GM21528 (cell line): ENCODE data around the gene CHRFAM7A.
"Not testable (repeated sequence)": the region's sequence is repeated elsewhere in the genome, so short reads cannot be mapped to it uniquely, and the experiment has no call there.

Experiments
- ATAC-seq: cut with Tn5 transposase; IDR thresholded peaks from one replicate; pipeline ENCODE4 v1.9.1; 2021; ENCODE audit warnings: mild to moderate bottlenecking, moderate library complexity; ENCODE audit not compliant: unreplicated experiment, low FRiP score

The CHRFAM7A gene

DNA sequence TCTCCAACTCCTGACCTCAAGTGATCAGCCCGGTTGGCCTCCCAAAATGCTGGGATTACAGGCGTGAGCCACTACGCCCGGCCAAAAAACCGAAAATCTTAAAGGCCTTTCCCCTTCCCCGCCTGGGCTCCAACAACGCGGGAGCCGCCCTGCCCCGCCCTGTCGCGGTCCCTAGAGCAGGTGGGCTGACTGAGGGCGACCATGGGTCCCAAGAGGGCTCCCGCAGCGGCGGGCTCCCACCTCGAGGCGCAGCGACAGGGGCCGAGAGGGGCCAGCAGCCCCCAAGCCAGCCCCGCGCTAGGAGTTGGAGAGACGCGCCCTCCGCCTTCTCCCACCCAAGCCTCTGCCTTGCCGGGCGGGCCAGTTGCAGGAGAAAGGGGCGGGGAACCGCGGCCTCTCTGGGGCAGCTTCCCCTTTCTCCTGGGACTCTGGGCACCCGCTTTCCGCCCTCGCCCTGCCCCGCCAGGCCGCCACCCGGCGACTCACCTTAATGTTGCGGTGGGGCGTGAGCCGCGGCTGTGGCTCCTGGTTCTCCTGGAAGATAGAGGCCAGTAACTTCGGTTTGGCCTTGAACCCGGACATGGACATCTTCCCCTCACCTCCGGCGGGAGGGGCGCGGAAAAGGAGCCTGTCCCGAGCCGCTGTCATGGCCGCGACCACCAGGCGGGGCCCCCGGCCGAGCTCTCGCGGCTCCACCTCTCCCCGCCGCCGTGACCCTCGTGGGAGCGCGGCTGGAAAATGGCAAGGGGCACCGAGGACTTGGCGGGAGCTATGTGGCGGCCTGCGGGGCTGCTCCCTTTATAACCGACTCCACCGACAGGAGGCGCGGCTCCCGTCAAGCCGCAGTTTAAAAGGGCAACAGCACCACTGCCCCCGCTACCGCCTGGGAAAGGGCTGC, at the start of gene CHRFAM7A:
CHRFAM7A (minus strand) TSS at position 775 of the 898 bp plus-strand sequence. CDS start 10,189 bp downstream, outside the sequence.
- not testable (repeated sequence) for ATAC-seq

DNA sequence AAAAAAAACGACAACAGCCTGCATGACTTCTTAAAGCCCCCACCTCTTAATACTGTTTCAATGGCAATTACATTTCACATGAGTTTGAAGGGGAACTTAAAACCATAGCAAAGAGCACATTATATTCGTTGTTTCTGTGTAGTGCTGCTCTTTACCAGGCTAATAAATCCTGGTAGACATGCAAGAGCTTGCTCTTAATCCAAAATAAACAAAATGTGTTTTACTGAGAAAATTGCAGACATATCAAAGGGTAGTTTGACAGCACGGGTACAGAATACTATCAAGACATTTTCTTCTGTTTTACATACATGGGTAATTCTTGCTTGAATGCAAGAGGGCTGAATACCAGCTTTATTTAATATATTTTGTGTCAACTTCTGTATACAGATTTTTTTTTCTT, 45.0 kb upstream of the CHRFAM7A start:
- ATAC-seq: not testable (repeated sequence)

DNA sequence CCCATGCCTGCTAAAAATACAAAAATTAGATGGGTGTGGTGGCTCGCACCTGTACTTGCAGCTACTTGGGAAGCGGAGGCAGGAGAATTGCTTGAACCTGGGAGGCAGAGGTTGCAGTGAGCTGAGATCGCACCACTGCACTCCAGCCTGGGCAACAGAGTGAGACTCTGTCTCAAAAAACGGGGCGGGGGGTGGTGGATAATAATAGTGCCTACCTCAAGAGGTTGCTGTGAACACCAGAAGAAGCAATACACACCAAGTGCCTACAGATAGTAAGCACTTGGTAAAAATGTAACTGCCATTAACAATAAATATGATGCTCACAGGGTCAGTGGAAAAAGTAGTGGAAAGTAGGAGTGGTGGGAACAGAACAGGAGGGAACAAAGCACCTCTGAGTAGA, 42.5 kb upstream of the CHRFAM7A start:
- ATAC-seq: not testable (repeated sequence)

GRCh38 chr15:30420723-30421122, 27.4 kb upstream of the CHRFAM7A start:
- ATAC-seq: not testable (repeated sequence)

DNA sequence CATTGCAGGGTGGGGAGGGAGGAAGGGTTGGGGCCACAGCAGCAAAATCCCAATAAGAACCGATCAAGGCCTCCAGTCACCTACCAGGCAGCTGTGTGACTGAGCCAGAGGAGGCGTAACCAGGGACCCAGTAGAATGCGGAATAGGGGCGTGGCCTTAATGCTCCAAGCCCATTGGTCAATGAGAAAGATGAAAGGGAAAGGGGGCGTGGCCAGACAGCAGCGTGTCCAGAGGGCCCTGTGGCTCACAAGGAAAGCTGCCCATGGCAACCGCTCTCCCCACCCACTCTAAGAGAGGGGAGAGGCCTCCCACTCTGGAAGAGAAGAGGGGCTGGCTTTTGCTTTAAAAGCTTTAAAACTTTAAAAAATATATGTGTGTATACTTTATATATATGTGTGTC, 20.8 kb upstream of the CHRFAM7A start, which contains the start of gene GOLGA8R:
GOLGA8R (minus strand) TSS at position 101 of the 400 bp plus-strand sequence; CDS start at position 3, 98 bp downstream.
- ATAC-seq: not testable (repeated sequence)

DNA sequence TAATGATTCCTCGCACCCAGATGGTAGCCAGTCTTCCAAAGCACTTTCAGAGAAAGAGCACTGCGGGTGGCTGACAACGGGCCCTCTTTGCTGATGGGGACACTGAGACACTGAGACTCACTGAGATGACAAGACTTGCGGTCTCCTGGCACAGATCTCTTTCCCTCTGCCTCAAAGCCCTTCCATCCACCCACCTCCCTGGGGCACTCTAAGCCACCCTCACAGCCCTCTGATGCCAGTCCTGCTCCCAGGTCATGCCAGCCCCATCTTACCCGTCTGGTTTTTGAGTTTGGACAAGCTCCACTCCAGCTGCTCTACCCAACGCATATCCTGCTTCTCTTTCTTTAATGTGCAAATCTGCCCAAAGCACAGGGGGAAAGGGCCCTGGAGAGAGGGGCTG, 14.3 kb upstream of the CHRFAM7A start:
- not testable (repeated sequence) for ATAC-seq

DNA sequence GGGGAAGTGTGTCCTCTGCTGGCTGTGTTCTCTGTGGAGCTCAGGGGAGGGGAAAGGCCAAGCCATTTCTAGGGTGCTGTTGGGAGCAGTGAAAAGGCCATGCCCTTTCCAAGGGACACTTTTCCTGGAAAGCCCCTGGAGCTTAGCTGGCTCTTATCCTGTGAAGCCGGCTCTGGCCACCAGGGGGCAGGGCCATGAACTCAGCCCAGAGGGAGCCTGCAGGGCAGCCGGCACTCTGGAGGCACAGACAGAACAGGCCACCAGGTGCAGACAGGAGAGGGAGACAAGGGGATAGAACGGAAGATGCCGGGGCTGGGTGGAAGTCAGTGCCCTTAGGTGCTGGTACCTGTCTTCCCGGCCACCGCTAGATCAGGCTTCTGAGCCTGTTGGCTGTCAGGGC, 5.6 kb upstream of the CHRFAM7A start:
- not testable (repeated sequence) for ATAC-seq

DNA sequence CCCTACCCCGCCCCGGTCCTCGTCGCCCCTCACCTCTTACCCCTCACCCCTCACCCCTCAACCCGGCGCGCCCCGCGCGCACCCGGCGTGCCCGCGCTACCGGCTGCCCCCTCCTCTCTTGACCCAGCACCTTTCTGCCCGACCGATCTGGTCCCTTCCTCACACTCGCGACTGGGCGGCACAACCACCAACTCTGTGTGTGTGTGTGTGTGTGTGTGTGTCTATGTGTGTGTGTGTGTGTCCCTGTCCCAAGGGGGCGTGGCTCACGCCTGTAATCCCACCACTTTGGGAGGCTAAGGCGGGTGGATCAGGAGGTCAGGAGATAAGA, 288 bp upstream of the CHRFAM7A start:
- ATAC-seq: not testable (repeated sequence)

DNA sequence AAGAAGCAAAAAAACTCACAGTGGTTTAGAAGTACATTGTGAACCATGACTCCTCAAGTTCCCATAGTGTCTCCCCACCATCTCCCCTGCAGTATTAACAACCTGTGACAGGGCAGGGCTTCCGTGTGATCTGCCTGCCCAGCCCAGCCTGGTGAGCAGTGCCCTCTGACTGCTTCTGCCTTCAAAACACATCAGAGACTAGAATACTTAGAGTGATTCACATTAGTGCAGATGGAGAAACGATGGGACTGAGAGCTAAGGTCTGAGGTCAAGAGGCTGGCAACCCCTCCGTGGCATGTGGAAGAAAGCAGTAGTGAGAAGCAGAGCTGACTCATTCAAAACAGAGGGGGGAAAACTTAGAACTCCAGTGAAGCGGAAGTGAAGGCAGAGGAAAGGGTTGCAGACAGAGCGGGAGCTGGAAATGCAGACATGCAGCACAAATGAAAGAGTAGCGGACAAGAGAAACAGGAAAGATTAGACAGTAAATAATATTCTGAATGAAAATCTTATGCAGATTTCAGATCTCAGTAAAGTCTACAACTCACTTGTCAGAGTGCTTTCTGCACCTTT, 6.9 kb downstream of the CHRFAM7A start:
- ATAC-seq: not testable (repeated sequence)

- not testable (repeated sequence) for ATAC-seq
Observed at GRCh38 chr15:30377082-30377413, 16.3 kb downstream of the CHRFAM7A start.

DNA sequence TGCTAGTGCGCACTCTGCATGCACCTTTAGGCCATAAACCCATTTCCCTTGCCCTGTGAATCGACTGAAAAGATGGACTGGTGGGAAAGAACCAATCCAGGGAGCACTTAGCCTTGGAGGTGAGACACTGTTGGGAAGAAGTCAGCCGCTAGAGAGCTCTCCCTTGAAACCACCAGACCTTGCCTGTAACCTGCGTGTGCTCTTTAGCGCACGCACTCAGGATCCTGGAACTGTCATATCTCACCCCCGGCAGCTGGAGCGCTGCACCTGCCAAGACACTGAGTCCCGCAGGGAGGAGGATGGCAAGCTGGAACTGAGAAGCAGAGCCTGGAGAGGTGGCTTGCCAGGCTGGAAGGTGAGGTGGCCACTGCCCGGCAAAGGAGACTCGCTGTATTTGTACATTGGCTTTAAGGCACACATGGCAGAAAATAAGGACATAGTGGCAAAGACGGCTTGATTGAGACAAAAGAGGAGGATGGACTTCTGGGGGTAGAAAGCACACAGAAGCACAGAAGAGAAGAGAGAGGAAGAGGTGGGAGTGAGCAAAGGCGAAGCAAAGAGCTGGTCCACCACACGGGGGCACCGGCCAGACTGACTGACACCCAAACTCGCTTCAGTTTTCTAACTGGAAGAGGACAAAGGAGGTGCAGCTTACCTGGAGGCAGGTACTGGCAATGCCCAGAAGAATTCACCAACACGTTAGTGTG, 16.8 kb downstream of the CHRFAM7A start:
- not testable (repeated sequence) for ATAC-seq

DNA sequence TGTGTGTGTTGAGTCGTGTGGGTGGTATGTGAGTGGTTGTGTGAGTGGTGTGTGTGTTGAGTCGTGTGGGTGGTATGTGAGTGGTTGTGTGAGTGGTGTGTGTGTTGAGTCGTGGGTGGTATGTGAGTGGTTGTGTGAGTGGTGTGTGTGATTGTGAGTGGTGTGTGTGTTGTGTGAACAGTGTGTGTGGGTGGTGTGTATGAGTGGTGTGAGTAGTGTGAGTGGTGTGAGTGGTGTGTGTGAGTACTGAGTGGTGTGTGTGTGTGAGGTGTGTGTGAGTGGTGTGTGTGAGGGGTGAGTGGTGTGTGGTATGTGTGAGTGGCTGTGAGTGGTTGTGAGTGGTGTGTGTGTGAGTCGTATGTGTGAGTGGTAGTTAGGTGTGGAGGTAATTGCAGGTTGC, 17.5 kb downstream of the CHRFAM7A start:
- ATAC-seq: not testable (repeated sequence)

DNA sequence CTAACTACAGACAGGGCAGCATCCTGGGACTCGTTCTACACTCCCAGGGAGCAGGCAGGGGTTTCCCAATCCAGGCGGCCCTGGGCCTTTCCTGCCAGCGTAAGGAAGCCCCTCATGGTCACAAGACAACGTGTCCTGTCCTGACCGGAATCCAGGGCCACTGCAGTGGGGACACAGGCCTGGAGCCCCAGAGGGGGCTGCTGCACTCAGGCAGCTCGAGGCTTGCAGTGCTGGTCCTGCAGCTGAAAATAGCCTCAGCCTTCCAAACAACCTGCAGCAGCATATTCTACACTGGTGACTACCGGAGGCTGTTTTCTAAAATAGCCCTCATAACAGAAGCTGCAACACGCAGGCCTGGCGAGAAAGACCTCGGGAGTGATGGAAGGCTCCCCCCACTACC, 18.5 kb downstream of the CHRFAM7A start:
- ATAC-seq: not testable (repeated sequence)

DNA sequence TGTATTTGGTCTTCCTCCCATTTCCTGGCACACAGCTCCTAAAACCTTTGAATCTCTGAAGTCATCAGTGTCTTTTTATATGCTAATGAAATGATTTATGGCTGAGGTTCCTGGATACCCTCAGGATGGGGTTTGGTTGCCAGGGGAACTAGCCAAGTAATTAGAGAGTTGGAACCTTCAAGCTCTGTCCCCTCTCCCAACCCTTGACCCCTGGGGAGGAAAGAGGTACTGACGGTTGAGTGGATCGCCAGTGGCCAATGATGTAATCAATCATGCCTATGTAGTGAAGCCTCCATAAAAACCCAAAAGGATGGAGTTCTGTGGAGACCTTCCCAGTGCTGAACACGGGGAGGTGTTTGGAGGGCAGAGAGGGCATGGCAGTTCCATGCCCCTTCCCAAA, 25.1 kb downstream of the CHRFAM7A start:
- ATAC-seq: not testable (repeated sequence)

- ATAC-seq: not testable (repeated sequence)
Observed at GRCh38 chr15:30367246-30367645, 26.1 kb downstream of the CHRFAM7A start.

DNA sequence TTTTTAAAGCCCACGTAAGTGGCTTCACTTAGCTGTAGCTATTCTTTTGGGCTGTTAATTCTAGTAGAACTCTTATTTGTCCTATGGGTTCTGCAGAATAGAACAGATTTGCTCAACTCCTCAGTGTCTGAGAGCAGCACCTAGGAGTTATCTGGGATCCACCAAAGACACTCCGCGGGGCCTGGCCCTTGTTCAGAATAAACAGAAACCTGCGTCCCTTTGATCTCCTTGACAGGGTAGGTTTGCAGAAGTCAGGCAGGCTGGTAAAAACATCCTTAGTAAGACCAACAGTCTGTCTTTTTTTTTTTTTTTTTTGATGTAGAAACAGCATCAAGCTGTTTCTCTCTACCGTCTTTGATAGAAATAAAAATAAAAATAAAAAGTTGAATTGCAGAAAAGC, 31.9 kb downstream of the CHRFAM7A start:
- not testable (repeated sequence) for ATAC-seq

DNA sequence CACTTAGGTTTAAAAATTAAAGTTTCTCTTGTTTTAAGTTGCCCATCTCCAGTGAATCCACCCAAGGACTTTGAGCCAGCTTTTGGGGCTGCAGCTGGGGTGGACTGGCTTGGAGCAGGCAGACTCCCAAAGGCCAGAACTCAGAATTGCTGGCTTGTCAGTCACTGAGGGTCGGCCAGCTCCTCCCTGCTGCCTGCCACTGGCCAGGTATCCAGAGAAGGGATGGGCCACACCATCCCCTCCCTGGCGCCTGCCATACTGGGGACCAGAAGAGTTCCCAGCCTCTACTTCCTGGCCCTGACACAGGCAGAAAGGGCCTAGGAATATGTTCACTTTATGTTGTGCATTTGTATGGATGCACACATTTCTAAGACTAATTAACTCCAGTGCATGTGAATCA, 32.4 kb downstream of the CHRFAM7A start:
- not testable (repeated sequence) for ATAC-seq

GRCh38 chr15:30355043-30355442, 38.3 kb downstream of the CHRFAM7A start:
- not testable (repeated sequence) for ATAC-seq

- ATAC-seq: not testable (repeated sequence)
Observed at GRCh38 chr15:30349803-30350202, 43.5 kb downstream of the CHRFAM7A start.

DNA sequence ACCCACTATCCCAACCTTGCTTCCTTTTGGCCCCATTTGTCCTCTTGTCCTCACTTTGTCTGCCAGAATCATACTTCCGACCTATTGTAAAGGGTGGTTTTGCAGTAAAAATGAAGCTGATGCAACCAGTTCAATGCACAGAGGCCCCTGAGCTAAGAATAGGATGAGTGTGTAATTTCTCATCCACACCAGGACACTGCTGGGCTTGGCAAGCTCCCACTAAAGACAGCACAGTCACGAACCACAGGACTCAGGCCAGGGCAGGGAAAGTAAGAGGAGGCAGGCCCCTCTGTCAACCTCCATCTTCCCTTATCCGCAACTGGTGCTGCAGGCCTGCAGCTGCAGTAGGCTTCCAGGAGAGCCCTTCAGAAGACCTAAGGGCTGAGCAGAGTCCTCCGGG, 56.8 kb downstream of the CHRFAM7A start:
- ATAC-seq: not testable (repeated sequence)

GRCh38 chr15:30334152-30334551, 59.2 kb downstream of the CHRFAM7A start:
- ATAC-seq: not testable (repeated sequence)
